SK-N-SH (cell line): ENCODE data around the gene CPSF3. TPM values are rescaled to one million over a fixed set of nuclear protein-coding genes. Genes with fewer than 3 reads are reported as not detected.

Experiments
- CTCF ChIA-PET: fragments of 300-600, 350-600 bp; formaldehyde crosslinking; extraction: SDS; loops from one replicate; lab custom pipeline; 2021; lab: Yijun Ruan, JAX
- POLR2A ChIA-PET: fragments of 350-600 bp; sonication (Branson Sonifier 250); formaldehyde crosslinking; extraction: SDS; loops from one replicate; lab custom pipeline; 2020; ENCODE audit warnings: antibody characterized with exemption, inconsistent platforms; lab: Yijun Ruan, JAX
- DNase-seq: peaks from one replicate; pipeline ENCODE4 v3.0.0; 2012
- H2AFZ ChIP-seq: fragments of 200-600 bp; sonication (generic); 2 replicates; pipeline ENCODE4 v1.8.1; 2016; ENCODE audit warnings: antibody characterized with exemption, mild to moderate bottlenecking, low read depth
- H3F3A ChIP-seq: fragments of 200-600 bp; sonication (generic); replicated peaks from 2 replicates; pipeline ENCODE3; 2016; ENCODE audit warnings: antibody characterized with exemption, mild to moderate bottlenecking; ENCODE audit not compliant: insufficient read depth
- H3K27ac ChIP-seq, 2 experiments: fragments of 200-500 bp in 1 of 2; fragments of 200-600 bp in 1 of 2; sonication (Bioruptor generic) in 1 of 2; sonication (generic), shearing (Covaris generic) in 1 of 2; 2 replicates each; pipeline versions ENCODE4 v1.5.1 to v1.6.1; 2014 to 2016; ENCODE audit warnings: low read depth in 2 of 2, inconsistent platforms in 1 of 2, low read length in 1 of 2, mild to moderate bottlenecking in 1 of 2, mixed read lengths in 1 of 2
- H3K27me3 ChIP-seq: fragments of 200-600 bp; sonication (generic), shearing (Covaris generic); 2 replicates; pipeline ENCODE4 v1.6.1; 2016; ENCODE audit warnings: mixed run types; ENCODE audit not compliant: insufficient read depth
- H3K36me3 ChIP-seq, 2 experiments: fragments of 200-500 bp in 1 of 2; fragments of 200-600 bp in 1 of 2; sonication (Bioruptor generic) in 1 of 2; sonication (generic) in 1 of 2; replicated peaks in 1 of 2; 2 replicates each; pipeline versions ENCODE3 to v1.5.1; 2014 to 2016; ENCODE audit warnings: low read length in 1 of 2, mild to moderate bottlenecking in 1 of 2; ENCODE audit not compliant: insufficient read depth in 2 of 2, control insufficient read depth in 1 of 2
- H3K4me1 ChIP-seq, 2 experiments: fragments of 200-500 bp in 1 of 2; fragments of 200-600 bp in 1 of 2; sonication (Bioruptor generic) in 1 of 2; sonication (generic), shearing (Covaris generic) in 1 of 2; 2 replicates each; pipeline versions ENCODE4 v1.5.1 to v1.6.1; 2014 to 2016; ENCODE audit warnings: low read depth in 1 of 2, low read length in 1 of 2, mixed run types in 1 of 2; ENCODE audit not compliant: insufficient read depth in 2 of 2, control insufficient read depth in 1 of 2
- H3K4me2 ChIP-seq: fragments of 200-600 bp; sonication (generic), shearing (Covaris generic); 2 replicates; pipeline ENCODE4 v1.6.1; 2017; ENCODE audit warnings: mixed run types
- H3K4me3 ChIP-seq, 2 experiments: fragments of 200-500 bp in 1 of 2; fragments of 200-600 bp in 1 of 2; sonication (Bioruptor generic) in 1 of 2; sonication (generic), shearing (Covaris generic) in 1 of 2; 2 replicates each; pipeline versions ENCODE4 v1.5.1 to v1.8.1; 2014 to 2016; ENCODE audit warnings: low read depth in 2 of 2, inconsistent platforms in 1 of 2, low read length in 1 of 2, mild to moderate bottlenecking in 1 of 2, mixed read lengths in 1 of 2, moderate library complexity in 1 of 2
- H3K79me2 ChIP-seq: fragments of 200-600 bp; sonication (generic); 2 replicates; pipeline ENCODE4 v1.8.1; 2017; ENCODE audit warnings: mild to moderate bottlenecking; ENCODE audit not compliant: insufficient read depth
- H3K9ac ChIP-seq: fragments of 200-600 bp; sonication (generic); 2 replicates; pipeline ENCODE4 v1.6.1; 2017; ENCODE audit warnings: mixed run types
- H3K9me2 ChIP-seq: fragments of 200-600 bp; sonication (generic); 2 replicates; pipeline ENCODE4 v1.6.1; 2017; ENCODE audit warnings: mixed run types
- H3K9me3 ChIP-seq: fragments of 200-600 bp; sonication (generic); 2 replicates; pipeline ENCODE4 v1.6.1; 2017; ENCODE audit warnings: mixed run types, mild to moderate bottlenecking, moderate library complexity
- H4K20me1 ChIP-seq: fragments of 200-600 bp; sonication (generic); 2 replicates; pipeline ENCODE4 v1.6.1; 2017; ENCODE audit warnings: mild to moderate bottlenecking, mixed run types; ENCODE audit not compliant: insufficient read depth
- ELF1 ChIP-seq: IDR thresholded peaks from 2 replicates; pipeline ENCODE4 v1.4.0; 2012
- FOSL2 ChIP-seq: IDR thresholded peaks from 2 replicates; pipeline ENCODE4 v1.4.0; 2012; ENCODE audit warnings: low read depth, mild to moderate bottlenecking, moderate library complexity, borderline replicate concordance
- GATA2 ChIP-seq: sonication (generic); formaldehyde crosslinking; IDR thresholded peaks from 2 replicates; pipeline ENCODE4 v1.5.0; 2020; ENCODE audit warnings: mild to moderate bottlenecking, missing genetic modification reagents
- JUND ChIP-seq: IDR thresholded peaks from 2 replicates; pipeline ENCODE4 v1.4.0; 2012
- MEF2A ChIP-seq: IDR thresholded peaks from 2 replicates; pipeline ENCODE4 v1.4.0; 2012; ENCODE audit warnings: low read depth, borderline replicate concordance
- NFIC ChIP-seq: IDR thresholded peaks from 2 replicates; pipeline ENCODE4 v1.4.0; 2012; ENCODE audit warnings: borderline replicate concordance
- NRF1 ChIP-seq: IDR thresholded peaks from 2 replicates; pipeline ENCODE4 v1.6.1; 2012; ENCODE audit warnings: low read depth, mild to moderate bottlenecking, low read length
- POLR2AphosphoS5 ChIP-seq: IDR thresholded peaks from 2 replicates; pipeline ENCODE4 v1.6.1; 2012; ENCODE audit warnings: low read depth, low read length
- RCOR1 ChIP-seq: fragments of 150-350 bp; IDR thresholded peaks from 2 replicates; pipeline ENCODE4 v1.6.1; 2017; ENCODE audit warnings: antibody characterized with exemption, low read length
- TCF12 ChIP-seq: IDR thresholded peaks from 2 replicates; pipeline ENCODE4 v1.4.0; 2012
- TEAD4 ChIP-seq: IDR thresholded peaks from 2 replicates; pipeline ENCODE4 v1.4.0; 2012; ENCODE audit warnings: mild to moderate bottlenecking, borderline replicate concordance; ENCODE audit not compliant: insufficient read depth
- USF1 ChIP-seq: IDR thresholded peaks from 2 replicates; pipeline ENCODE4 v1.4.0; 2012; ENCODE audit warnings: low read depth, borderline replicate concordance
- WGBS: methylation state at CpG from one replicate; pipeline ENCODE4 v1.1.6; 2017; ENCODE audit warnings: low lambda C conversion rate; 5-methylcytosine and 5-hydroxymethylcytosine counted together
- polyA plus RNA-seq, 3 experiments: library from polyadenylated mRNA; depleted of rRNA; stranded (reverse); fragments of >200 nt; gene quantifications; 2 replicates each; pipeline ENCODE4 v1.2.3, GENCODE V29; 2012

The CPSF3 gene
- polyA plus RNA-seq, 1 of the 3 experiments (the other 2 are of a cell fraction), result 34.2 TPM

GRCh38 chr2:9430316-9431293 lies 7.2 kb downstream of the CPSF3 start:
- Histone ChIP-seq H2AFZ (no peak overlapping the region), H3K36me3 (peaks cover 47 to 70% of the 10 kb centered on the region in 2 experiments), H3K27ac (peak overlapping the region; percentile 51 to 71; a peak in 3 of 4 replicates), H3K4me3 (no peak overlapping the region), H3K9me3 (no peaks in the 10 kb centered on the region), H3K79me2 (peaks cover 21% of the 10 kb centered on the region; the same call in 1 of the 2 replicates), H3K4me2 (peak overlapping the region; percentile 35), H4K20me1 (no peaks in the 10 kb centered on the region), H3K4me1 (peaks cover 0 to 22% of the 10 kb centered on the region in 2 experiments; a peak in 3 of 4 replicates), H3K9me2 (no peaks in the 10 kb centered on the region), H3K9ac (no peak overlapping the region), H3F3A (peaks cover 11% of the 10 kb centered on the region), H3K27me3 (no peaks in the 10 kb centered on the region)
- no peak for DNase-seq
- ChIA-PET POLR2A (interaction anchor here (1.0 kb wide), 1 partner anchor 68 kb away, joined by 3 read pairs; no protein-coding TSS in a partner anchor), CTCF (no interaction called here)
- TF ChIP-seq JUND, result 0 out of 2 replicates have a peak, but pooled peaks have one; percentile 29
- no peak for TF ChIP-seq NRF1
- no peak for TF ChIP-seq RCOR1
- TF ChIP-seq NFIC, result 0 out of 2 replicates have a peak, but pooled peaks have one; percentile 6
- peak; percentile 81; the same call in 1 of the 2 replicates for TF ChIP-seq MEF2A
- TF ChIP-seq POLR2AphosphoS5, result 0 out of 2 replicates have a peak, but pooled peaks have one; percentile 13
- peak; percentile 66; the same call in 1 of the 2 replicates for TF ChIP-seq FOSL2
- 53% methylated on average over 2 of the region's 2 CpGs for WGBS

- POLR2A ChIA-PET, result interaction anchor here (0.8 kb wide), 1 partner anchor 824 kb away, joined by 3 read pairs; no protein-coding TSS in a partner anchor
- H3K4me3 ChIP-seq, result no peak overlapping the region
- CTCF ChIA-PET, result interaction anchor here (0.7 to 0.9 kb wide), 5 partner anchors 10 to 613 kb away, joined by 3 to 6 read pairs (median 3); no protein-coding TSS in a partner anchor
These were observed 11.0 kb downstream of the CPSF3 start for GRCh38 chr2:9434489-9434888.

GRCh38 chr2:9439536-9439935 lies 16.1 kb downstream of the CPSF3 start:
- Histone ChIP-seq H4K20me1 (no peaks in the 10 kb centered on the region), H3K9ac (0 out of 2 replicates have a peak overlapping the region, but pooled peaks have one; percentile 19), H3K36me3 (peaks cover 66 to 77% of the 10 kb centered on the region in 2 experiments), H3K4me1 (peaks cover 0 to 12% of the 10 kb centered on the region in 2 experiments; a peak in 1 of 4 replicates), H3K27me3 (no peaks in the 10 kb centered on the region), H2AFZ (no peak overlapping the region), H3K9me2 (no peaks in the 10 kb centered on the region), H3F3A (peaks cover 13% of the 10 kb centered on the region), H3K4me2 (no peak overlapping the region; the same call in 1 of the 2 replicates), H3K9me3 (no peaks in the 10 kb centered on the region), H3K4me3 (no peak overlapping the region), H3K27ac (peak overlapping the region in 1 of 2 experiments; percentile 62; a peak in 2 of 4 replicates), H3K79me2 (no peaks in the 10 kb centered on the region)
- ChIA-PET CTCF (interaction anchor here (2.5 kb wide), 1 partner anchor 10 kb away, joined by 7 read pairs; no protein-coding TSS in a partner anchor), POLR2A (no interaction called here)
- no peak for DNase-seq
- WGBS, result 95% methylated on average over 1 of the region's 1 CpG
- TF ChIP-seq RCOR1, result no peak
- TF ChIP-seq JUND, result peak; percentile 21; the same call in 1 of the 2 replicates
- no peak for TF ChIP-seq USF1
- peak; percentile 35; the same call in 1 of the 2 replicates for TF ChIP-seq FOSL2

More at GRCh38 chr2:9434489-9434888, 11.0 kb downstream of the CPSF3 start:
- TF ChIP-seq TCF12 (no peak), GATA2 (CRISPR knock-in tag) (no peak), TEAD4 (no peak), MEF2A (no peak), JUND (no peak), ELF1 (no peak)
- no peaks in the 10 kb centered on the region for H3K9me3 ChIP-seq
- peaks cover 17% of the 10 kb centered on the region for H3F3A ChIP-seq
- DNase-seq, result no peak
- H3K36me3 ChIP-seq, result peaks cover 74 to 79% of the 10 kb centered on the region in 2 experiments
- peaks cover 0 to 15% of the 10 kb centered on the region in 2 experiments; a peak in 3 of 4 replicates for H3K4me1 ChIP-seq
- WGBS, result 89% methylated on average over 2 of the region's 2 CpGs
- H2AFZ ChIP-seq, result no peak overlapping the region
- H3K27me3 ChIP-seq, result no peaks in the 10 kb centered on the region
- no peaks in the 10 kb centered on the region for H4K20me1 ChIP-seq
- no peaks in the 10 kb centered on the region for H3K9me2 ChIP-seq
- no peak overlapping the region for H3K4me2 ChIP-seq
- no peak overlapping the region for H3K9ac ChIP-seq
- H3K27ac ChIP-seq, result no peak overlapping the region
- H3K79me2 ChIP-seq, result no peaks in the 10 kb centered on the region
